NCI-H345 treated with DMSO at 0.1 percent for 48 hours (cell line): ENCODE results near the gene SLC38A2.
"Not testable (repeated sequence)": the region's sequence is repeated elsewhere in the genome, so short reads cannot be mapped to it uniquely, and the experiment has no call there.

ENCODE experiments used
- DNase-seq: peaks from one replicate; lab custom pipeline; 2025; ENCODE audit not compliant: unreplicated experiment; lab: John Stamatoyannopoulos, UW

The SLC38A2 gene

DNA sequence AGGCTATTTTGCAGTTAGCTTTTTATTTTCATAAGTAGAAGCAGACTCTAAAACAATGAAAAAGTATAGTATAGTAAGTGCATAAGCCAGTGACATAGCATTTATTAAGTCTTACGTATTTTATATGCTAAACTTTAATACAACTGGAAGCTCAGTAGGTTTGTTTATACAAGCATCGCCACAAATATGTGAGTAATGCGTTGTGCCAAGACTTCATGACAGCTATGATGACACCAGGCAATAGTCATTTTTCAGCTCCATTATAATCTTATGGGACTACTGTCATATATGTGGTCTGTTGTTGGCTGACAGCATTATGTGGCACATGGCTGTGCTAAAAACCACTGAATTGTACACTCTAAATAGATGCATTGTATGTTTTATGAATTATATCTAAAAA lies 40.3 kb downstream of the SLC38A2 start:
- DNase-seq, result no peak

- not testable (repeated sequence) for DNase-seq
Observed at GRCh38 chr12:46325075-46325474, 47.5 kb downstream of the SLC38A2 start.

DNA sequence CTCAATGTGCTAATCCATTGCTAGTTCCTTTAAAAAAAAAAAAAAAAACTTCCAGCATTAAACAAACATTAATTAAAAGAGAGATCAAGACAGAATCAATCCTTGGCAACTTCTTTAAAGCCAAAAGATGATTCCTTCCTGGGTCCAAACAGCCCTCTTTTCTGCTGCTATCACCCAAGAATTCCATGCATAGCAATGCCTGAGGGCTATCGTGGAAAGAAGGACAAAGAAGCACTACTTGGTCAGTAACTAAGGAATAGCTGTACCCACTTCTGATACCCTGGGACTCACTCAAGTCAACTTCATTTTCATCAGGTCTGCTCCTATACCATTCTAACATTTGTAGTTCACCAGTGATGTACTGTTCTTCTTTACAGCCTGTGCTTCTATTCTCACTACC lies 51.8 kb downstream of the SLC38A2 start:
- DNase-seq, result no peak

GRCh38 chr12:46318037-46318436 lies 54.5 kb downstream of the SLC38A2 start:
- DNase-seq, result no peak
